Measurements from ENCODE around the gene MALT1.

DNA sequence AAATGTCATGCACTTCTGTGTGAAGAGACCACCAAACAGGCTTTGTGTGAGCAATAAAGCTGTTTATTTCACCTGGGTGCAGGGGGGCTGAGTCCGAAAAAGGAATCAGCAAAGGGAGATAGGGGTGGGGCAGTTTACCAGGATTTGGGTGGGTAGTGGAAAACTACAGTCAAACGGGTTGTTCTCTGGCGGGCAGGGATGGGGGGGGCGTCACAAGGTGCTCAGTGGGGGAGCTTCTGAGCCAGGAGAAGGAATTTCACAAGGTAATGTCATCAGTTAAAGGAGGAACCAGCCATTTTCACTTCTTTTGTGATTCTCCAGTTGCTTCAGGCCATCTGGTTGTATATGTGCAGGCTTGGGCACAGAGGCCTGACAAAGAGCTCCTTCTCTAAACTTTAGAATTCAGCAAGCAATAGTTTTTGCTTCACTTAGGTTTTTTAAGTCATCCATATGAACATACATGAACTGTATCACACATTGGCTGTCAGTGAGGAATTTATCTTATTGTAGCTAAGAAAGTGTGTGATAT is 24.9 kb upstream of the MALT1 start:
- TF ChIP-seq CTCF (IDR thresholded peaks at IDR 0.05): no peak
- no peak for TF ChIP-seq ZFX (IDR thresholded peaks at IDR 0.05; ENCODE audit: borderline replicate concordance)
